ENCODE measurements around the gene LRRC56. TPM values are rescaled to one million over a fixed set of nuclear protein-coding genes. Genes with fewer than 3 reads are reported as not detected.

The LRRC56 gene
- total RNA-seq, 1 experiment from 2014 or later, result 2.1 TPM

DNA sequence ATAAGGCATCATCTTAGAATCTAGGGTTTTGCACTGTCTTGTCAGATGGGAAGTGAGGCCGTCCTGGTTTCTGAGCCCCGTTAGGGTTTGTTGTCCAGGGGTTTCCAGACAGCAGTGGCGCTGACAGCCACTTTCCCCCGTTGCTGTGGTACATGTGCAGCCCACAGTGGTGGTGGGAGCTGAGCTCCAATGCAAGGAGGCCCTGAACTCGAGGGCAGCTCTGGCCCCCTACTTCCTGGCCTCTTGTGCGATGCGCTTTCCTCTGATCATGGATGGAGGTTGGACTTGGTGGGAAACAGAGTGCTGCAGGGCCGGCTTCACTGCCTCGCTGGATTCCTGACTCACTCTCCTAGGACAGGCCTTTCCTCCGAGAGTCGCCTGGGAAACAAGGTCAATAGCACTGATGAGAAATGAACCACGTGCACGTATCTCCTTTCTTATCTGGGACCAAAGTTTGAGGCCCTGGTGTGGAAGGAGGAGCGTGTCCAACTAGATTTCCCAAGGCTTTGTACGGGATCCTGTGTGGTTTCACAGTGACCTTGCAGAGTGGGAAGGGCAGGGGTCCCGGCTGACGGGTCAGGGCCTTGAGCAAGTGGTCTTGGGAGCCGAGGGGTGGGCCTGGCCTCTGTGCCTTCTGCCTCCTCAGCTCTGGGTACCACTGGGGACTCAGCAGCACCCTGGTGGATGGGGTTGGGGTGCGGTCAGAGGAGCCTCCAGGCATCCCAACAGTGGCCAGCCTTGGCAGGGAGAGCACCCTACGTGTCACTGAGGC, 42.7 kb downstream of the LRRC56 start:
- Histone ChIP-seq H3K36me3 (ENCODE audit: insufficient read depth, low read length, poor library complexity, severe bottlenecking) (peaks cover 11% of the 10 kb centered on the region), H3K27me3 (replicated peaks; ENCODE audit: insufficient read depth, low read depth, low read length, poor library complexity) (no peaks in the 10 kb centered on the region), H3K4me3 (ENCODE audit: low read depth, low read length, poor library complexity, severe bottlenecking) (no peak overlapping the region), H3K27ac (ENCODE audit: low read depth, low read length, poor library complexity, severe bottlenecking) (no peak overlapping the region), H3K9me3 (ENCODE audit: low read depth, low read length, poor library complexity, severe bottlenecking) (no peaks in the 10 kb centered on the region), H3K4me1 (ENCODE audit: insufficient read depth, low read length, poor library complexity, severe bottlenecking) (peaks cover 17% of the 10 kb centered on the region)
- BruUV-seq (replicated peaks), result no TSS peak
- intact Hi-C loops (cut with micrococcal nuclease; ENCODE audit: unreplicated experiment), result no loop called here
- ChIA-PET CTCF (no interaction called here), POLR2A (ENCODE audit: low non-redundant PET) (no interaction called here)
- no peak for TF ChIP-seq EZH2 (IDR thresholded peaks at IDR 0.05; ENCODE audit: borderline replicate concordance, low read depth, low read length, poor library complexity, severe bottlenecking)
- DNase-seq (ENCODE audit: low spot score), result no peak

DNA sequence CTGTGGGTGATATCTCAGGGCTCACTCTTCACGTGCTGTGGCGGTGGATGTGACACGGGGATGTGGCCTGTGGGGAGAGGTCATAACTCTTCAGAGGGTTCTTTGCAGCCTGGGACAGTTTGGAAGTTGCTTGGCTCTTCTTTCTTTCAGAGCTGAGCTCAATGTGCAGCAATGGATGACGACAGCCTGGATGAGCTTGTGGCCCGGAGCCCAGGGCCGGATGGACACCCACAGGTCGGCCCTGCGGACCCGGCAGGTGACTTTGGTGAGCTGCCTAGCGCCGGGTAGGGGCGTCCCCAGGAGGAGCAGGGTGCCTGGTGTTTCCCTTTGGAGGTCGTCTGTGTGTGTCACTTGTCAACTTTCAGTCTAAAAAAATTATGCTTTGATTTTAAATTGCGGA, 44.0 kb downstream of the LRRC56 start:
- ChIA-PET CTCF (no interaction called here), POLR2A (ENCODE audit: low non-redundant PET) (no interaction called here)
- no peak for DNase-seq (ENCODE audit: low spot score)
- intact Hi-C loops (cut with micrococcal nuclease; ENCODE audit: unreplicated experiment), result no loop called here
- Histone ChIP-seq H3K9me3 (ENCODE audit: low read depth, low read length, poor library complexity, severe bottlenecking) (no peaks in the 10 kb centered on the region), H3K27me3 (replicated peaks; ENCODE audit: insufficient read depth, low read depth, low read length, poor library complexity) (no peaks in the 10 kb centered on the region), H3K4me1 (ENCODE audit: insufficient read depth, low read length, poor library complexity, severe bottlenecking) (peaks cover 12% of the 10 kb centered on the region), H3K27ac (ENCODE audit: low read depth, low read length, poor library complexity, severe bottlenecking) (no peak overlapping the region), H3K4me3 (ENCODE audit: low read depth, low read length, poor library complexity, severe bottlenecking) (no peak overlapping the region), H3K36me3 (ENCODE audit: insufficient read depth, low read length, poor library complexity, severe bottlenecking) (peaks cover 11% of the 10 kb centered on the region)
- no TSS peak for BruUV-seq (replicated peaks)
- TF ChIP-seq EZH2 (IDR thresholded peaks at IDR 0.05; ENCODE audit: borderline replicate concordance, low read depth, low read length, poor library complexity, severe bottlenecking), result no peak
- TF ChIP-seq, protein P1, sequence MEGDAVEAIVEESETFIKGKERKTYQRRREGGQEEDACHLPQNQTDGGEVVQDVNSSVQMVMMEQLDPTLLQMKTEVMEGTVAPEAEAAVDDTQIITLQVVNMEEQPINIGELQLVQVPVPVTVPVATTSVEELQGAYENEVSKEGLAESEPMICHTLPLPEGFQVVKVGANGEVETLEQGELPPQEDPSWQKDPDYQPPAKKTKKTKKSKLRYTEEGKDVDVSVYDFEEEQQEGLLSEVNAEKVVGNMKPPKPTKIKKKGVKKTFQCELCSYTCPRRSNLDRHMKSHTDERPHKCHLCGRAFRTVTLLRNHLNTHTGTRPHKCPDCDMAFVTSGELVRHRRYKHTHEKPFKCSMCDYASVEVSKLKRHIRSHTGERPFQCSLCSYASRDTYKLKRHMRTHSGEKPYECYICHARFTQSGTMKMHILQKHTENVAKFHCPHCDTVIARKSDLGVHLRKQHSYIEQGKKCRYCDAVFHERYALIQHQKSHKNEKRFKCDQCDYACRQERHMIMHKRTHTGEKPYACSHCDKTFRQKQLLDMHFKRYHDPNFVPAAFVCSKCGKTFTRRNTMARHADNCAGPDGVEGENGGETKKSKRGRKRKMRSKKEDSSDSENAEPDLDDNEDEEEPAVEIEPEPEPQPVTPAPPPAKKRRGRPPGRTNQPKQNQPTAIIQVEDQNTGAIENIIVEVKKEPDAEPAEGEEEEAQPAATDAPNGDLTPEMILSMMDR (conservative IDR thresholded peaks at IDR 0.05; ENCODE audit: low read depth, low read length), result no peak

DNA sequence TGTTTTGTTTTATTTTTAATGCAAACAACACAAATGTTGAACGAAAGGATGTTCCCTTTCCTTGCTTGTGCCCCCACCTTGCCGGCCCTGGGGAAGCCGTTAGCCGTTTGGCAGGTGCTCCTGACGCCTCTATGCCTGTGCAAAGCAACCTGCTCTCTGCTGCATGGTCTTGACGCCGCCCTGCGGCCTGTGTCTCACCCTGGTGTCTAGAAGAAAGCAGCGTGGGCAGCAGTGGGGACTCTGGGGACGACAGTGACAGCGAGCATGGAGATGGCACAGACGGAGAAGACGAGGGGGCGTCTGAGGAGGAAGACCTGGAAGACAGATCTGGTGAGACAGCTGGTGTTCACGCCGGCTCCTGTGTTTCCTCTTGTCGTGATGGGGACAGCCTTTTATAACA, 44.4 kb downstream of the LRRC56 start:
- no peak for DNase-seq (ENCODE audit: low spot score)
- TF ChIP-seq, protein P1 (conservative IDR thresholded peaks at IDR 0.05; ENCODE audit: low read depth, low read length), result no peak
- TF ChIP-seq EZH2 (IDR thresholded peaks at IDR 0.05; ENCODE audit: borderline replicate concordance, low read depth, low read length, poor library complexity, severe bottlenecking), result no peak
- ChIA-PET CTCF (no interaction called here), POLR2A (ENCODE audit: low non-redundant PET) (no interaction called here)
- Histone ChIP-seq H3K4me3 (ENCODE audit: low read depth, low read length, poor library complexity, severe bottlenecking) (no peak overlapping the region), H3K4me1 (ENCODE audit: insufficient read depth, low read length, poor library complexity, severe bottlenecking) (peaks cover 12% of the 10 kb centered on the region), H3K9me3 (ENCODE audit: low read depth, low read length, poor library complexity, severe bottlenecking) (no peaks in the 10 kb centered on the region), H3K27ac (ENCODE audit: low read depth, low read length, poor library complexity, severe bottlenecking) (no peak overlapping the region), H3K36me3 (ENCODE audit: insufficient read depth, low read length, poor library complexity, severe bottlenecking) (peaks cover 15% of the 10 kb centered on the region), H3K27me3 (replicated peaks; ENCODE audit: insufficient read depth, low read depth, low read length, poor library complexity) (no peaks in the 10 kb centered on the region)
- intact Hi-C loops (cut with micrococcal nuclease; ENCODE audit: unreplicated experiment), result no loop called here
- no TSS peak for BruUV-seq (replicated peaks)

DNA sequence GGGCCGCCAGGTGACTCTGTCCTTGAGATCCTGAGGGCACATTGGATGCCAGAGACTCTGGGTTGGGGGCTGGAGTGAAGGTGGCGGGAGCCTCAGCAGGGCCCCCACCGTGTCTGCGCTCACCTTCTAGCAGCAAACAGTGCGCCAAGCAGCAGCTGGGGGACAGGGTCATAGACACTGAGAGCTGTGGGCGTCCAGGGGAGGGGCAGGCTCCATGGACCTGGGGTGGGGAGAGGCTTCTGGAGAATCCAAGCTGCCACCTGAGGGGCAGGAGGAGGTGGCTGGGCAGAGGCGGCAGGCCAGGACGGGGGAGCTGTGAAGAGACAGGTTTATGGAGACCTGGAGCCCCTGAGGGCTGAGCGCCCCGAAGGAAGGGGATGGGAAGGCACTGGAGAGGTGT, 47.0 kb downstream of the LRRC56 start:
- no TSS peak for BruUV-seq (replicated peaks)
- no peak overlapping the region for H3K4me3 ChIP-seq (ENCODE audit: low read depth, low read length, poor library complexity, severe bottlenecking)
- H3K9me3 ChIP-seq (ENCODE audit: low read depth, low read length, poor library complexity, severe bottlenecking), result no peaks in the 10 kb centered on the region
- H3K27me3 ChIP-seq (replicated peaks; ENCODE audit: insufficient read depth, low read depth, low read length, poor library complexity), result no peaks in the 10 kb centered on the region
- intact Hi-C loops (cut with micrococcal nuclease; ENCODE audit: unreplicated experiment), result no loop called here
- ChIA-PET CTCF (no interaction called here), POLR2A (ENCODE audit: low non-redundant PET) (no interaction called here)
- TF ChIP-seq, protein P1 (conservative IDR thresholded peaks at IDR 0.05; ENCODE audit: low read depth, low read length), result no peak
- TF ChIP-seq EZH2 (IDR thresholded peaks at IDR 0.05; ENCODE audit: borderline replicate concordance, low read depth, low read length, poor library complexity, severe bottlenecking), result no peak
- H3K4me1 ChIP-seq (ENCODE audit: insufficient read depth, low read length, poor library complexity, severe bottlenecking), result no peaks in the 10 kb centered on the region
- peaks cover 35% of the 10 kb centered on the region for H3K36me3 ChIP-seq (ENCODE audit: insufficient read depth, low read length, poor library complexity, severe bottlenecking)
- no peak for DNase-seq (ENCODE audit: low spot score)
- H3K27ac ChIP-seq (ENCODE audit: low read depth, low read length, poor library complexity, severe bottlenecking), result no peak overlapping the region

All from A673 (cell line).